ENCODE results near the gene ST6GAL1. TPM values are rescaled to one million over a fixed set of nuclear protein-coding genes. Genes with fewer than 3 reads are reported as not detected.
A peak's percentile ranks its signal among the peaks of the same experiment; 100 is the strongest.
"Not testable (repeated sequence)": the region's sequence is repeated elsewhere in the genome, so short reads cannot be mapped to it uniquely, and the experiment has no call there.

ST6GAL1 gene
- total and polyA plus RNA-seq, 2 of the 4 experiments (the other 2 are of a cell fraction): 1.4 to 2.9 TPM

GRCh38 chr3:187051724-187052366, 121.5 kb downstream of the ST6GAL1 start:
- dilution Hi-C loops (cut with HindIII; ENCODE audit: low sequenced_read_pairs, unreplicated experiment) (no loop called here), in situ Hi-C loops (cut with MboI; ENCODE audit: low sequenced_read_pairs) (no loop called here), intact Hi-C loops (cut with micrococcal nuclease) (no loop called here)
- Histone ChIP-seq H3K56ac (ENCODE audit: extremely low read depth, insufficient read depth, low read length) (no peak overlapping the region), H3K4me3 (ENCODE audit: insufficient read depth, low read depth, low read length) (no peak overlapping the region), H3K36me3 (ENCODE audit: control insufficient read depth, insufficient read depth, low read length) (no peaks in the 10 kb centered on the region), H2BK120ac (ENCODE audit: low read depth, low read length) (no peak overlapping the region), H3K4me1 (ENCODE audit: control insufficient read depth, insufficient read depth, low read length) (no peaks in the 10 kb centered on the region), H3K14ac (replicated peaks; ENCODE audit: low read depth, low read length) (no peak overlapping the region), H3K27ac (ENCODE audit: insufficient read depth, low read length) (no peak overlapping the region), H2BK20ac (ENCODE audit: low read depth, low read length) (no peak overlapping the region), H2AK5ac (ENCODE audit: low read depth, low read length) (no peak overlapping the region), H2BK15ac (ENCODE audit: low read depth, low read length) (no peak overlapping the region), H3K4me2 (ENCODE audit: low read depth, low read length) (no peak overlapping the region), H4K5ac (ENCODE audit: low read depth, low read length) (no peak overlapping the region), H4K8ac (ENCODE audit: low read depth in 2 of 2, low read length in 2 of 2) (no peak overlapping the region), H2AFZ (replicated peaks; ENCODE audit: low read length, poor library complexity) (no peak overlapping the region), H4K20me1 (ENCODE audit: insufficient read depth, low read length) (no peaks in the 10 kb centered on the region), H3K9me1 (ENCODE audit: insufficient read depth, low read length) (no peaks in the 10 kb centered on the region), H3K9me3 (ENCODE audit: control insufficient read depth, insufficient read depth, low read length) (no peaks in the 10 kb centered on the region), H3K27me3 (ENCODE audit: control insufficient read depth, insufficient read depth, low read length) (no peaks in the 10 kb centered on the region), H2BK5ac (ENCODE audit: low read depth, low read length, poor library complexity, severe bottlenecking) (no peak overlapping the region), H4K91ac (ENCODE audit: insufficient read depth, low read depth, low read length) (no peak overlapping the region), H3K4ac (ENCODE audit: low read depth, low read length) (no peak overlapping the region), H3K23ac (ENCODE audit: low read depth, low read length) (no peak overlapping the region), H2AK9ac (replicated peaks; ENCODE audit: low read depth, low read length, poor library complexity) (no peak overlapping the region), H3K79me1 (ENCODE audit: low read depth in 1 of 2, low read length in 2 of 2) (no peaks in the 10 kb centered on the region), H3K18ac (ENCODE audit: low read depth, low read length) (no peak overlapping the region), H3K9ac (ENCODE audit: low read depth, low read length) (no peak overlapping the region)
- ChIA-PET CTCF (no interaction called here), POLR2A (ENCODE audit: unreplicated experiment) (no interaction called here)
- ATAC-seq (ENCODE audit: low read depth): no peak
- peak; percentile 4; the same call in 1 of the 2 replicates for TF ChIP-seq CEBPB (IDR thresholded peaks at IDR 0.05; ENCODE audit: low read depth, low read length)
- TF ChIP-seq USF2 (IDR thresholded peaks at IDR 0.05; ENCODE audit: low read depth, low read length): no peak
- no CpG with 5 or more reads among the region's 3 CpGs for WGBS, 2 experiments (ENCODE audit: extremely low coverage in 2 of 2, insufficient read length in 1 of 2)
- no TSS peak for BruUV-seq (replicated peaks)
- DNase-seq: no peak

- H3K4me3 ChIP-seq (ENCODE audit: insufficient read depth, low read depth, low read length); H3K9me1 ChIP-seq (ENCODE audit: insufficient read depth, low read length); H2AK9ac ChIP-seq (replicated peaks; ENCODE audit: low read depth, low read length, poor library complexity); CTCF ChIA-PET; H4K8ac ChIP-seq (ENCODE audit: low read depth in 2 of 2, low read length in 2 of 2); ATAC-seq (ENCODE audit: low read depth); in situ Hi-C loops (cut with MboI; ENCODE audit: low sequenced_read_pairs); H2AFZ ChIP-seq (replicated peaks; ENCODE audit: low read length, poor library complexity); H4K20me1 ChIP-seq (ENCODE audit: insufficient read depth, low read length); H2BK20ac ChIP-seq (ENCODE audit: low read depth, low read length); BruUV-seq (replicated peaks); H3K27ac ChIP-seq (ENCODE audit: insufficient read depth, low read length); H3K9ac ChIP-seq (ENCODE audit: low read depth, low read length); H2BK120ac ChIP-seq (ENCODE audit: low read depth, low read length); H3K36me3 ChIP-seq (ENCODE audit: control insufficient read depth, insufficient read depth, low read length); H2AK5ac ChIP-seq (ENCODE audit: low read depth, low read length); H2BK5ac ChIP-seq (ENCODE audit: low read depth, low read length, poor library complexity, severe bottlenecking); dilution Hi-C loops (cut with HindIII; ENCODE audit: low sequenced_read_pairs, unreplicated experiment); H3K27me3 ChIP-seq (ENCODE audit: control insufficient read depth, insufficient read depth, low read length); H4K5ac ChIP-seq (ENCODE audit: low read depth, low read length); H3K79me1 ChIP-seq (ENCODE audit: low read depth in 1 of 2, low read length in 2 of 2); H3K4me1 ChIP-seq (ENCODE audit: control insufficient read depth, insufficient read depth, low read length); H3K9me3 ChIP-seq (ENCODE audit: control insufficient read depth, insufficient read depth, low read length); DNase-seq; H3K18ac ChIP-seq (ENCODE audit: low read depth, low read length); H4K91ac ChIP-seq (ENCODE audit: insufficient read depth, low read depth, low read length); H3K4ac ChIP-seq (ENCODE audit: low read depth, low read length); H3K23ac ChIP-seq (ENCODE audit: low read depth, low read length); POLR2A ChIA-PET (ENCODE audit: unreplicated experiment); H3K4me2 ChIP-seq (ENCODE audit: low read depth, low read length); H2BK15ac ChIP-seq (ENCODE audit: low read depth, low read length); H3K14ac ChIP-seq (replicated peaks; ENCODE audit: low read depth, low read length); intact Hi-C loops (cut with micrococcal nuclease); H3K56ac ChIP-seq (ENCODE audit: extremely low read depth, insufficient read depth, low read length): not testable (repeated sequence)
- no CpG with 5 or more reads among the region's 2 CpGs for WGBS, 2 experiments (ENCODE audit: extremely low coverage in 2 of 2, insufficient read length in 1 of 2)
These were observed 122.1 kb downstream of the ST6GAL1 start for GRCh38 chr3:187052427-187052826.
